HEK293 (cell line): Measurements from ENCODE around the gene ASCL2.

Source experiments
- CTCF ChIA-PET: fragments of 350-600 bp; formaldehyde crosslinking; extraction: SDS; loops from one replicate; lab custom pipeline; 2021; ENCODE audit warnings: antibody characterized with exemption; lab: Yijun Ruan, JAX
- POLR2A ChIA-PET: fragments of 300-600 bp; formaldehyde crosslinking; extraction: SDS; loops from one replicate; lab custom pipeline; 2020; ENCODE audit warnings: antibody characterized with exemption, inconsistent platforms; lab: Yijun Ruan, JAX
- H3K27ac ChIP-seq: fragments of 200-500 bp; sonication (Bioruptor generic); 2 replicates; pipeline ENCODE4 v1.5.1; 2014; ENCODE audit warnings: low read depth, low read length, control low read depth, inconsistent platforms; ENCODE audit errors: extremely low read depth
- H3K36me3 ChIP-seq, 2 experiments: fragments of 200-500 bp in 1 of 2; sonication (Bioruptor generic) in 1 of 2; 1 replicate in 1 of 2; 2 replicates in 1 of 2; pipeline ENCODE4 v1.5.1; 2014 to 2017; ENCODE audit warnings: inconsistent platforms in 2 of 2, low read length in 2 of 2; ENCODE audit not compliant: control insufficient read depth in 2 of 2, insufficient read depth in 1 of 2
- H3K4me1 ChIP-seq: fragments of 200-500 bp; sonication (Bioruptor generic); 2 replicates; pipeline ENCODE4 v1.5.1; 2014; ENCODE audit warnings: mild to moderate bottlenecking, low read length, inconsistent platforms; ENCODE audit not compliant: control insufficient read depth, insufficient read depth
- H3K4me3 ChIP-seq: 2 replicates; pipeline ENCODE4 v1.5.1; 2011; ENCODE audit warnings: low read depth, mild to moderate bottlenecking, control low read depth, low read length, moderate library complexity
- H3K9me3 ChIP-seq: fragments of 200-500 bp; sonication (Bioruptor generic); 2 replicates; pipeline ENCODE4 v1.5.1; 2014; ENCODE audit warnings: low read depth, low read length, inconsistent platforms; ENCODE audit not compliant: control insufficient read depth, insufficient read depth
- PRDM6 ChIP-seq: fragments of 450-650 bp; formaldehyde crosslinking; IDR thresholded peaks from 2 replicates; pipeline ENCODE4 v1.5.1; 2017; ENCODE audit warnings: missing biosample characterization, missing genetic modification characterization
- RBAK ChIP-seq: fragments of 450-650 bp; formaldehyde crosslinking; IDR thresholded peaks from 2 replicates; pipeline ENCODE4 v1.5.1; 2016; ENCODE audit warnings: missing biosample characterization, missing genetic modification characterization
- TRIM28 ChIP-seq: IDR thresholded peaks from 2 replicates; pipeline ENCODE4 v1.6.1; 2011; ENCODE audit warnings: low read length, control low read depth, borderline replicate concordance
- ZBTB17 ChIP-seq: fragments of 450-650 bp; formaldehyde crosslinking; IDR thresholded peaks from 2 replicates; pipeline ENCODE4 v1.5.1; 2016; ENCODE audit warnings: missing biosample characterization, missing genetic modification characterization
- ZBTB8A ChIP-seq: fragments of 450-650 bp; formaldehyde crosslinking; IDR thresholded peaks from 2 replicates; pipeline ENCODE4 v1.5.1; 2016; ENCODE audit warnings: missing biosample characterization, missing genetic modification characterization
- ZNF16 ChIP-seq: fragments of 450-650 bp; formaldehyde crosslinking; IDR thresholded peaks from 2 replicates; pipeline ENCODE4 v1.5.1; 2016; ENCODE audit warnings: low read depth, missing biosample characterization, missing genetic modification characterization
- ZNF184 ChIP-seq: fragments of 450-650 bp; IDR thresholded peaks from 2 replicates; pipeline ENCODE4 v1.5.1; 2018; ENCODE audit warnings: missing biosample characterization, mild to moderate bottlenecking, missing genetic modification characterization
- ZNF214 ChIP-seq: fragments of 450-650 bp; formaldehyde crosslinking; IDR thresholded peaks from 2 replicates; pipeline ENCODE4 v1.5.1; 2017; ENCODE audit warnings: missing biosample characterization, mild to moderate bottlenecking, missing genetic modification characterization, borderline replicate concordance
- ZNF280D ChIP-seq: fragments of 450-650 bp; formaldehyde crosslinking; IDR thresholded peaks from 2 replicates; pipeline ENCODE4 v1.5.1; 2016; ENCODE audit warnings: missing biosample characterization, missing genetic modification characterization
- ZNF311 ChIP-seq: fragments of 450-650 bp; formaldehyde crosslinking; IDR thresholded peaks from 2 replicates; pipeline ENCODE4 v1.5.1; 2017; ENCODE audit warnings: missing biosample characterization, missing genetic modification characterization, borderline replicate concordance
- ZNF324 ChIP-seq: fragments of 450-650 bp; formaldehyde crosslinking; IDR thresholded peaks from 2 replicates; pipeline ENCODE4 v1.5.1; 2016; ENCODE audit warnings: missing biosample characterization, missing genetic modification characterization
- ZNF335 ChIP-seq: fragments of 450-650 bp; formaldehyde crosslinking; conservative IDR thresholded peaks from 2 replicates; pipeline ENCODE4 v1.5.1; 2016; ENCODE audit warnings: missing biosample characterization, missing genetic modification characterization
- ZNF48 ChIP-seq: fragments of 450-650 bp; formaldehyde crosslinking; IDR thresholded peaks from 2 replicates; pipeline ENCODE4 v1.5.1; 2016; ENCODE audit warnings: missing biosample characterization, missing genetic modification characterization
- ZNF510 ChIP-seq: fragments of 450-650 bp; formaldehyde crosslinking; IDR thresholded peaks from 2 replicates; pipeline ENCODE4 v1.5.1; 2018; ENCODE audit warnings: mild to moderate bottlenecking, missing genetic modification characterization, missing biosample characterization; ENCODE audit not compliant: insufficient replicate concordance
- ZNF585B ChIP-seq: fragments of 450-650 bp; formaldehyde crosslinking; IDR thresholded peaks from 2 replicates; pipeline ENCODE4 v1.5.1; 2016; ENCODE audit warnings: missing biosample characterization, missing genetic modification characterization
- ZNF670 ChIP-seq: fragments of 450-650 bp; formaldehyde crosslinking; IDR thresholded peaks from 2 replicates; pipeline ENCODE4 v1.5.1; 2016; ENCODE audit warnings: missing biosample characterization, missing genetic modification characterization, low read depth
- ZNF777 ChIP-seq: fragments of 450-650 bp; formaldehyde crosslinking; IDR thresholded peaks from 2 replicates; pipeline ENCODE4 v1.5.1; 2017; ENCODE audit warnings: missing biosample characterization, missing genetic modification characterization, borderline replicate concordance
- ZSCAN30 ChIP-seq: fragments of 450-650 bp; IDR thresholded peaks from 2 replicates; pipeline ENCODE4 v1.5.1; 2018; ENCODE audit warnings: missing biosample characterization, mild to moderate bottlenecking, missing genetic modification characterization, moderate library complexity
- TF ChIP-seq, protein P1 (sequence below): fragments of 450-650 bp; formaldehyde crosslinking; IDR thresholded peaks from 2 replicates; pipeline ENCODE4 v1.5.1; 2016; ENCODE audit warnings: missing biosample characterization, missing genetic modification characterization
- TF ChIP-seq, protein P2 (sequence below): fragments of 450-650 bp; formaldehyde crosslinking; IDR thresholded peaks from 2 replicates; pipeline ENCODE4; 2016; ENCODE audit warnings: missing biosample characterization, missing genetic modification characterization
- TF ChIP-seq, protein P3 (sequence below): fragments of 450-650 bp; formaldehyde crosslinking; IDR thresholded peaks from 2 replicates; pipeline ENCODE4 v1.5.1; 2016; ENCODE audit warnings: missing biosample characterization, missing genetic modification characterization
- TF ChIP-seq, protein P4 (sequence below): fragments of 450-650 bp; formaldehyde crosslinking; IDR thresholded peaks from 2 replicates; pipeline ENCODE4 v1.5.1; 2016; ENCODE audit warnings: missing biosample characterization, missing genetic modification characterization

The ASCL2 gene

GRCh38 chr11:2309251-2310072, 39.1 kb upstream of the ASCL2 start:
- TF ChIP-seq TRIM28 (no peak), PRDM6 (no peak), ZBTB8A (no peak), ZNF48 (tag by site-specific recombination) (no peak), ZBTB17 (no peak), ZNF585B (tag by site-specific recombination) (no peak), ZNF335 (tag by site-specific recombination) (no peak), ZNF214 (tag by site-specific recombination) (no peak), ZNF184 (no peak), ZNF280D (tag by site-specific recombination) (no peak), ZNF510 (tag by site-specific recombination) (no peak)
- TF ChIP-seq, protein P1, sequence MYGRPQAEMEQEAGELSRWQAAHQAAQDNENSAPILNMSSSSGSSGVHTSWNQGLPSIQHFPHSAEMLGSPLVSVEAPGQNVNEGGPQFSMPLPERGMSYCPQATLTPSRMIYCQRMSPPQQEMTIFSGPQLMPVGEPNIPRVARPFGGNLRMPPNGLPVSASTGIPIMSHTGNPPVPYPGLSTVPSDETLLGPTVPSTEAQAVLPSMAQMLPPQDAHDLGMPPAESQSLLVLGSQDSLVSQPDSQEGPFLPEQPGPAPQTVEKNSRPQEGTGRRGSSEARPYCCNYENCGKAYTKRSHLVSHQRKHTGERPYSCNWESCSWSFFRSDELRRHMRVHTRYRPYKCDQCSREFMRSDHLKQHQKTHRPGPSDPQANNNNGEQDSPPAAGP = no peak
- Histone ChIP-seq H3K27ac (no peak overlapping the region), H3K4me1 (no peaks in the 10 kb centered on the region), H3K9me3 (no peaks in the 10 kb centered on the region), H3K4me3 (no peak overlapping the region), H3K36me3 (no peaks in the 10 kb centered on the region)
- ChIA-PET POLR2A (interaction anchor here (0.7 kb wide), 1 partner anchor 91 kb away, joined by 4 read pairs; the partner anchor contains the start of gene TSSC4), CTCF (interaction anchor here (0.6 to 6.8 kb wide), 4 partner anchors 110 to 678 kb away, joined by 3 to 47 read pairs (median 4); no protein-coding TSS in a partner anchor)

DNA sequence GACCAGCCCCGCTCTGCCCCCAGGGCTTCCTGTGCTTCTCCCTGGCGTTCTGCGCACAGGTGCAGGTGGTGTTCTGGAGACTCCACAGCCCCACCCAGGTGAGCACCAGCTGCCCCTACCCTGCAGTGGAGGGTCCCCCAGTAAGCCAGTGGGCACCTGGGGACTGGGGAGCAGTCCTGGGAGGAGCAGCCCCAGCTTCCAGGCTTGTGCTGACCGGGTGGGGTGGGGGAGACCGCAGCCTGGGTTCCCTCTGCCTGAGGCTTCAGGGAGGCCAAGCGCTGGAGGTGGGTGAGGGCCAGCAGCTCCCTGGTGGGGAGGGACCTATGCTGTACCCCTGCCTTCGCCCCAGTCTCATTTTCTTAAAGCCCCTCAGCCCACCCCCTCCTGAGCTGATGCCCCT, 38.3 kb upstream of the ASCL2 start:
- ChIA-PET POLR2A (no interaction called here), CTCF (interaction anchor here (6.8 kb wide), 1 partner anchor 111 kb away, joined by 47 read pairs; no protein-coding TSS in a partner anchor)
- no peaks in the 10 kb centered on the region for H3K4me1 ChIP-seq
- no peak overlapping the region for H3K4me3 ChIP-seq
- H3K36me3 ChIP-seq = no peaks in the 10 kb centered on the region
- H3K9me3 ChIP-seq = no peaks in the 10 kb centered on the region
- H3K27ac ChIP-seq = no peak overlapping the region
- no peak for TF ChIP-seq ZNF16 (tag by site-specific recombination)
- no peak for TF ChIP-seq RBAK (tag by site-specific recombination)
- TF ChIP-seq ZNF324 (tag by site-specific recombination) = no peak
- TF ChIP-seq, protein P2, sequence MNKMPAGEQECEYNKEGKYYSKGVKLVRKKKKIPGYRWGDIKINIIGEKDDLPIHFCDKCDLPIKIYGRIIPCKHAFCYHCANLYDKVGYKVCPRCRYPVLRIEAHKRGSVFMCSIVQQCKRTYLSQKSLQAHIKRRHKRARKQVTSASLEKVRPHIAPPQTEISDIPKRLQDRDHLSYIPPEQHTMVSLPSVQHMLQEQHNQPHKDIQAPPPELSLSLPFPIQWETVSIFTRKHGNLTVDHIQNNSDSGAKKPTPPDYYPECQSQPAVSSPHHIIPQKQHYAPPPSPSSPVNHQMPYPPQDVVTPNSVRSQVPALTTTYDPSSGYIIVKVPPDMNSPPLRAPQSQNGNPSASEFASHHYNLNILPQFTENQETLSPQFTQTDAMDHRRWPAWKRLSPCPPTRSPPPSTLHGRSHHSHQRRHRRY (tag by site-specific recombination) = no peak
- TF ChIP-seq ZNF777 (tag by site-specific recombination) = no peak
- no peak for TF ChIP-seq TRIM28
- TF ChIP-seq, protein P3, sequence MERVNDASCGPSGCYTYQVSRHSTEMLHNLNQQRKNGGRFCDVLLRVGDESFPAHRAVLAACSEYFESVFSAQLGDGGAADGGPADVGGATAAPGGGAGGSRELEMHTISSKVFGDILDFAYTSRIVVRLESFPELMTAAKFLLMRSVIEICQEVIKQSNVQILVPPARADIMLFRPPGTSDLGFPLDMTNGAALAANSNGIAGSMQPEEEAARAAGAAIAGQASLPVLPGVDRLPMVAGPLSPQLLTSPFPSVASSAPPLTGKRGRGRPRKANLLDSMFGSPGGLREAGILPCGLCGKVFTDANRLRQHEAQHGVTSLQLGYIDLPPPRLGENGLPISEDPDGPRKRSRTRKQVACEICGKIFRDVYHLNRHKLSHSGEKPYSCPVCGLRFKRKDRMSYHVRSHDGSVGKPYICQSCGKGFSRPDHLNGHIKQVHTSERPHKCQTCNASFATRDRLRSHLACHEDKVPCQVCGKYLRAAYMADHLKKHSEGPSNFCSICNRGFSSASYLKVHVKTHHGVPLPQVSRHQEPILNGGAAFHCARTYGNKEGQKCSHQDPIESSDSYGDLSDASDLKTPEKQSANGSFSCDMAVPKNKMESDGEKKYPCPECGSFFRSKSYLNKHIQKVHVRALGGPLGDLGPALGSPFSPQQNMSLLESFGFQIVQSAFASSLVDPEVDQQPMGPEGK (tag by site-specific recombination) = no peak
- no peak for TF ChIP-seq ZSCAN30 (tag by site-specific recombination)
- no peak for TF ChIP-seq ZNF311 (tag by site-specific recombination)
- TF ChIP-seq, protein P4, sequence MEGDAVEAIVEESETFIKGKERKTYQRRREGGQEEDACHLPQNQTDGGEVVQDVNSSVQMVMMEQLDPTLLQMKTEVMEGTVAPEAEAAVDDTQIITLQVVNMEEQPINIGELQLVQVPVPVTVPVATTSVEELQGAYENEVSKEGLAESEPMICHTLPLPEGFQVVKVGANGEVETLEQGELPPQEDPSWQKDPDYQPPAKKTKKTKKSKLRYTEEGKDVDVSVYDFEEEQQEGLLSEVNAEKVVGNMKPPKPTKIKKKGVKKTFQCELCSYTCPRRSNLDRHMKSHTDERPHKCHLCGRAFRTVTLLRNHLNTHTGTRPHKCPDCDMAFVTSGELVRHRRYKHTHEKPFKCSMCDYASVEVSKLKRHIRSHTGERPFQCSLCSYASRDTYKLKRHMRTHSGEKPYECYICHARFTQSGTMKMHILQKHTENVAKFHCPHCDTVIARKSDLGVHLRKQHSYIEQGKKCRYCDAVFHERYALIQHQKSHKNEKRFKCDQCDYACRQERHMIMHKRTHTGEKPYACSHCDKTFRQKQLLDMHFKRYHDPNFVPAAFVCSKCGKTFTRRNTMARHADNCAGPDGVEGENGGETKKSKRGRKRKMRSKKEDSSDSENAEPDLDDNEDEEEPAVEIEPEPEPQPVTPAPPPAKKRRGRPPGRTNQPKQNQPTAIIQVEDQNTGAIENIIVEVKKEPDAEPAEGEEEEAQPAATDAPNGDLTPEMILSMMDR (tag by site-specific recombination) = no peak
- no peak for TF ChIP-seq ZNF670
